Upper lobe of left lung (tissue), 4 donors: ENCODE results near the gene C1orf216.

Experiments used
- EP300 ChIP-seq, 4 donors: sonication (generic); formaldehyde crosslinking; IDR thresholded peaks; one replicate each; pipeline ENCODE4 v1.5.1; 2017; ENCODE audit warnings: antibody characterized with exemption in 4 of 4, control low read depth in 2 of 4
- POLR2A ChIP-seq, 4 donors: fragments of 450-650 bp; IDR thresholded peaks; one replicate each; pipeline ENCODE4 v1.5.1; 2016 to 2017; ENCODE audit warnings: antibody characterized with exemption in 4 of 4, mild to moderate bottlenecking in 2 of 4
- POLR2AphosphoS5 ChIP-seq, 2 donors: sonication (generic); formaldehyde crosslinking; IDR thresholded peaks; one replicate each; pipeline ENCODE4 v1.5.1; 2017; ENCODE audit warnings: antibody characterized with exemption in 2 of 2
- TF ChIP-seq, protein P1 (sequence below), 6 experiments: fragments of 450-650 bp in 4 of 6; fragments of 200-600 bp in 2 of 6; sonication (generic) in 2 of 6; IDR thresholded peaks; one replicate each; pipeline ENCODE4 v1.5.1; 2016 to 2019; ENCODE audit warnings: antibody characterized with exemption in 6 of 6

DNA sequence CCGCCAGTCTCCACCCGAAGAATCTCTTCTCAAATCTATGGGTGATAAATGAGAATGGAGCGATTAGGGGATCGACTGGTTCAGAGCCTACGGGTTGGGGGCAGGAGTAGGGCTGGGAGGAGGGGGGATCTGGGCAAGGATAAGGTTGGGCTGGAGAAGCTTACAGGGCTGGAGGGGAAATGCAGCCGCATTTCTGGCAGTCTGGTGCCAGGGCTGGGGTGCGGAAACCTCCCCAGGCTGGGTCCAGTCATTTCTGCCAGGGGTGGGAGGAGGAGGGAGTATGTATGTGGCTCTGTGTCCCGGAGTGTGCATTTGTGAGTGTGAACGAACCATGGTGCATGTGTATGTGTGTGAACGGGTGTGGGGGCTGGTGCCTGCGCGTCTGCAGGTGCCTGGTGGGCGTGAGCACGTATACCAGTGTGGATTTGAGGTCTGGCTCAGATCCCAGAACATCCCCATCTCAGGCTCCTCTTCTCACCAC is 10.2 kb downstream of the C1orf216 start:
- TF ChIP-seq, protein P1, sequence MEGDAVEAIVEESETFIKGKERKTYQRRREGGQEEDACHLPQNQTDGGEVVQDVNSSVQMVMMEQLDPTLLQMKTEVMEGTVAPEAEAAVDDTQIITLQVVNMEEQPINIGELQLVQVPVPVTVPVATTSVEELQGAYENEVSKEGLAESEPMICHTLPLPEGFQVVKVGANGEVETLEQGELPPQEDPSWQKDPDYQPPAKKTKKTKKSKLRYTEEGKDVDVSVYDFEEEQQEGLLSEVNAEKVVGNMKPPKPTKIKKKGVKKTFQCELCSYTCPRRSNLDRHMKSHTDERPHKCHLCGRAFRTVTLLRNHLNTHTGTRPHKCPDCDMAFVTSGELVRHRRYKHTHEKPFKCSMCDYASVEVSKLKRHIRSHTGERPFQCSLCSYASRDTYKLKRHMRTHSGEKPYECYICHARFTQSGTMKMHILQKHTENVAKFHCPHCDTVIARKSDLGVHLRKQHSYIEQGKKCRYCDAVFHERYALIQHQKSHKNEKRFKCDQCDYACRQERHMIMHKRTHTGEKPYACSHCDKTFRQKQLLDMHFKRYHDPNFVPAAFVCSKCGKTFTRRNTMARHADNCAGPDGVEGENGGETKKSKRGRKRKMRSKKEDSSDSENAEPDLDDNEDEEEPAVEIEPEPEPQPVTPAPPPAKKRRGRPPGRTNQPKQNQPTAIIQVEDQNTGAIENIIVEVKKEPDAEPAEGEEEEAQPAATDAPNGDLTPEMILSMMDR (IDR thresholded peaks at IDR 0.05): no peak
- TF ChIP-seq POLR2AphosphoS5 (IDR thresholded peaks at IDR 0.05): no peak
- no peak for TF ChIP-seq EP300 (IDR thresholded peaks at IDR 0.05)
- TF ChIP-seq POLR2A (IDR thresholded peaks at IDR 0.05): no peak
